ENCODE results near the gene BCL7A. TPM values are rescaled to one million over a fixed set of nuclear protein-coding genes. Genes with fewer than 3 reads are reported as not detected.

Gene BCL7A
- total and polyA plus RNA-seq, 2 of the 8 experiments (the other 6 are each of a cell fraction or from before 2014, with no cell fraction given), result 11.9 to 12.7 TPM

- TF ChIP-seq CHD7 (IDR thresholded peaks at IDR 0.05; ENCODE audit: insufficient replicate concordance, low read length), result no peak
- TF ChIP-seq POLR2A (IDR thresholded peaks at IDR 0.05; ENCODE audit: control extremely low read depth in 1 of 2, low read depth in 2 of 2, low read length in 2 of 2), result no peak
- TF ChIP-seq PHF8 (conservative IDR thresholded peaks at IDR 0.05; ENCODE audit: low read depth, low read length), result no peak
- TF ChIP-seq SP2 (IDR thresholded peaks at IDR 0.05; ENCODE audit: low read length), result no peak
- no peak for TF ChIP-seq YY1 (IDR thresholded peaks at IDR 0.05; ENCODE audit: low read depth, low read length)
- no peak for TF ChIP-seq KDM1A (IDR thresholded peaks at IDR 0.05; ENCODE audit: borderline replicate concordance, low read length)
- no peak for TF ChIP-seq POLR2AphosphoS5 (IDR thresholded peaks at IDR 0.05; ENCODE audit: low read depth, low read length)
- no peak for TF ChIP-seq TAF7 (optimal IDR thresholded peaks at IDR 0.05; ENCODE audit: borderline replicate concordance, low read depth, low read length)
- TF ChIP-seq NRF1 (IDR thresholded peaks at IDR 0.05; ENCODE audit: low read depth, low read length), result no peak
Observed at GRCh38 chr12:122046145-122046544, 24.5 kb downstream of the BCL7A start (continued).
